NCI-H2196 treated with DMSO at 0.1 percent for 48 hours (cell line): ENCODE data around the gene CNNM2.
"Not testable (repeated sequence)": the region's sequence is repeated elsewhere in the genome, so short reads cannot be mapped to it uniquely, and the experiment has no call there.

Experiments used
- DNase-seq: peaks from one replicate; lab custom pipeline; 2025; ENCODE audit not compliant: unreplicated experiment; lab: John Stamatoyannopoulos, UW

The CNNM2 gene

DNA sequence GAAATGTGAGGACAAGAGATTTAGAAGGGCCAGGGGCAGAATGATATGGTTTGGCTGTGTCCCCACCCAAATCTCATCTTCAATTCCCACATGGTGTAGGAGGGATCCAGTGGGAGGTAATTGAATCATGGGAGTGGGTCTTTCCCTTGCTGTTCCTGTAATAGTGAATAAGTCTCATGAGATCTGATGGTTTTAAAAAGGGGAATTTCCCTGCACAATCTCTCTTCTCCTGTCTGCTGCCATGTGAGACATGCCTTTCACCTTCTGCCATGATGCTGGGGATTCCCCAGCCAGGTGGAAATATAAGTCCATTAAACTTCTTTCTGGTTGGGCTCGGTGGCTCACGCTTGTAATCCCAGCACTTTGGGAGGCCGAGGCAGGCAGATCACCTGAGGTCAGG is 217.1 kb downstream of the CNNM2 start:
- not testable (repeated sequence) for DNase-seq

DNA sequence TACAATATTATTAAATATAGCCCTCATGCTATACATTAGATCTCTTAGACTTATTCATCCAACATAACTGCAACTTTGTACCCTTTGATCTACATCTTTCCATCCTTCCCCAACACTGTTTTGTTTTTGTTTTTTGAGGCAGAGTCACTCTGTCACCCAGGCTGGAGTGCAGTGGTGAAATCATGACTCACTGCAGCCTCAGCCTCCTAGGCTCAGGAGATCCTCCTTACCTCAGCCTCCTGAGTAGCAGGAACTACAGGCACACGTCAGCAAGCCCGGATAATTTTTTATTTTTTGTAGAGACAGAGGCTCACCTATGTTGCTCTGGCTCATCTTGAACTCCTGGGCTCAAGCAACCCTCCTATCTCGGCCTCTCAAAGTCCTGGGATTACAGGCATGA is 221.7 kb downstream of the CNNM2 start:
- DNase-seq = no peak
